Liver (tissue), 9 donors: ENCODE results near the gene BLACAT1. TPM values are rescaled to one million over a fixed set of nuclear protein-coding genes. Genes with fewer than 3 reads are reported as not detected.

Source experiments
- DNase-seq: peaks from one replicate; pipeline ENCODE4 v3.0.0-alpha.2; 2017; ENCODE audit warnings: low spot score
- H3K27ac ChIP-seq, 2 donors: one replicate each; pipeline ENCODE4 v1.7.0; 2013; ENCODE audit warnings: inconsistent platforms in 2 of 2, low read length in 2 of 2, control low read depth in 1 of 2, low read depth in 1 of 2, mild to moderate bottlenecking in 1 of 2
- H3K27me3 ChIP-seq, 4 donors: one replicate each; pipeline versions ENCODE4 v1.6.1 to v1.7.0; 2013; ENCODE audit warnings: low read length in 3 of 4, inconsistent platforms in 1 of 4, mild to moderate bottlenecking in 1 of 4, moderate library complexity in 1 of 4; ENCODE audit not compliant: control insufficient read depth in 4 of 4, insufficient read depth in 4 of 4
- H3K36me3 ChIP-seq, 4 donors: one replicate each; pipeline versions ENCODE4 v1.6.1 to v1.7.0; 2013; ENCODE audit warnings: low read length in 3 of 4, mild to moderate bottlenecking in 3 of 4, low read depth in 1 of 4, moderate library complexity in 1 of 4; ENCODE audit not compliant: control insufficient read depth in 4 of 4, insufficient read depth in 3 of 4
- H3K4me1 ChIP-seq, 4 donors: one replicate each; pipeline versions ENCODE4 v1.6.1 to v1.7.0; 2013; ENCODE audit warnings: low read length in 3 of 4, mild to moderate bottlenecking in 3 of 4, moderate library complexity in 1 of 4; ENCODE audit not compliant: control insufficient read depth in 4 of 4, insufficient read depth in 4 of 4
- H3K4me3 ChIP-seq, 3 donors: one replicate each; pipeline versions ENCODE4 v1.6.1 to v1.7.0; 2013; ENCODE audit warnings: low read length in 3 of 3, control low read depth in 1 of 3, low read depth in 1 of 3, mild to moderate bottlenecking in 1 of 3
- H3K9ac ChIP-seq, 2 donors: one replicate each; pipeline ENCODE4 v1.7.0; 2013; ENCODE audit warnings: low read length in 2 of 2, mild to moderate bottlenecking in 2 of 2, moderate library complexity in 2 of 2, control low read depth in 1 of 2, low read depth in 1 of 2
- H3K9me3 ChIP-seq, 4 donors: one replicate each; pipeline versions ENCODE4 v1.6.1 to v1.7.0; 2013; ENCODE audit warnings: low read length in 3 of 4; ENCODE audit not compliant: control insufficient read depth in 4 of 4
- EGR1 ChIP-seq, 2 donors: IDR thresholded peaks; 2 replicates each; pipeline ENCODE4 v1.6.1; 2016 to 2018; ENCODE audit warnings: antibody characterized with exemption in 2 of 2, low read depth in 2 of 2
- FOXA2 ChIP-seq: IDR thresholded peaks from 2 replicates; pipeline ENCODE4 v1.6.1; 2016; ENCODE audit warnings: antibody characterized with exemption
- GABPA ChIP-seq, 2 donors: IDR thresholded peaks in 1 of 2; conservative IDR thresholded peaks in 1 of 2; 2 replicates each; pipeline ENCODE4 v1.6.1; 2016; ENCODE audit warnings: antibody characterized with exemption in 2 of 2, mild to moderate bottlenecking in 1 of 2, moderate library complexity in 1 of 2
- HNF4A ChIP-seq, 2 donors: conservative IDR thresholded peaks; 2 replicates each; pipeline ENCODE4 v1.6.1; 2016; ENCODE audit warnings: antibody characterized with exemption in 2 of 2, mild to moderate bottlenecking in 2 of 2
- HNF4G ChIP-seq: IDR thresholded peaks from 2 replicates; pipeline ENCODE4 v1.6.1; 2016; ENCODE audit warnings: antibody characterized with exemption
- JUND ChIP-seq, 2 donors: IDR thresholded peaks; 2 replicates each; pipeline ENCODE4 v1.6.1; 2016; ENCODE audit warnings: antibody characterized with exemption in 2 of 2
- MAX ChIP-seq: IDR thresholded peaks from 2 replicates; pipeline ENCODE4 v1.6.1; 2016; ENCODE audit warnings: antibody characterized with exemption
- NR2F2 ChIP-seq: IDR thresholded peaks from 2 replicates; pipeline ENCODE4 v1.6.1; 2016; ENCODE audit warnings: antibody characterized with exemption
- RXRA ChIP-seq, 2 donors: IDR thresholded peaks; 2 replicates each; pipeline ENCODE4 v1.6.1; 2017 to 2018; ENCODE audit warnings: antibody characterized with exemption in 2 of 2, mild to moderate bottlenecking in 1 of 2
- YY1 ChIP-seq: IDR thresholded peaks from 2 replicates; pipeline ENCODE4 v1.6.1; 2016; ENCODE audit warnings: antibody characterized with exemption, mild to moderate bottlenecking
- WGBS: extraction: QIAGEN DNeasy Blood & Tissue Kit; methylation state at CpG from one replicate; pipeline ENCODE4 v1.1.7; 2013; 5-methylcytosine and 5-hydroxymethylcytosine counted together
- polyA plus RNA-seq, 2 donors: library from polyadenylated mRNA; stranded (reverse) in 1 of 2; unstranded in 1 of 2; fragments of 200-250 nt in 1 of 2; fragments of >200 nt in 1 of 2; fragmentation: Nextera tagmentation in 1 of 2; extraction: Ambion mirVana in 1 of 2; gene quantifications; one replicate each; pipeline versions ENCODE4 v1.2.1 to v1.2.3, GENCODE V29; 2013 to 2015
- total RNA-seq, 2 donors: library from RNA; depleted of rRNA; stranded (reverse); fragments of >200 nt; gene quantifications; one replicate each; pipeline ENCODE4 v1.2.3, GENCODE V29; 2014
- TF ChIP-seq, protein P1 (sequence below): IDR thresholded peaks from 2 replicates; pipeline ENCODE4 v1.6.1; 2016; ENCODE audit warnings: antibody characterized with exemption, mild to moderate bottlenecking
- TF ChIP-seq, protein P2 (sequence below): fragments of 150-350 bp; IDR thresholded peaks from 2 replicates; pipeline ENCODE4 v1.5.1; 2017; ENCODE audit warnings: improper control_type of control experiment, low read depth, low read length; ENCODE audit not compliant: missing input control
- donor health status: healthy.
- donor health status: healthy.
- donor health status: healthy.
- donor health status: healthy.
- donor health status: healthy.

The BLACAT1 gene
- total and polyA plus RNA-seq, 4 donors = not detected

GRCh38 chr1:205452933-205453332 is 2.9 kb downstream of the BLACAT1 start:
- TF ChIP-seq FOXA2 (no peak), YY1 (no peak), MAX (no peak), GABPA (IDR thresholded peaks at IDR 0.05 in 1 of 2, conservative IDR thresholded peaks at IDR 0.05 in 1 of 2) (no peak)
- TF ChIP-seq, protein P1, sequence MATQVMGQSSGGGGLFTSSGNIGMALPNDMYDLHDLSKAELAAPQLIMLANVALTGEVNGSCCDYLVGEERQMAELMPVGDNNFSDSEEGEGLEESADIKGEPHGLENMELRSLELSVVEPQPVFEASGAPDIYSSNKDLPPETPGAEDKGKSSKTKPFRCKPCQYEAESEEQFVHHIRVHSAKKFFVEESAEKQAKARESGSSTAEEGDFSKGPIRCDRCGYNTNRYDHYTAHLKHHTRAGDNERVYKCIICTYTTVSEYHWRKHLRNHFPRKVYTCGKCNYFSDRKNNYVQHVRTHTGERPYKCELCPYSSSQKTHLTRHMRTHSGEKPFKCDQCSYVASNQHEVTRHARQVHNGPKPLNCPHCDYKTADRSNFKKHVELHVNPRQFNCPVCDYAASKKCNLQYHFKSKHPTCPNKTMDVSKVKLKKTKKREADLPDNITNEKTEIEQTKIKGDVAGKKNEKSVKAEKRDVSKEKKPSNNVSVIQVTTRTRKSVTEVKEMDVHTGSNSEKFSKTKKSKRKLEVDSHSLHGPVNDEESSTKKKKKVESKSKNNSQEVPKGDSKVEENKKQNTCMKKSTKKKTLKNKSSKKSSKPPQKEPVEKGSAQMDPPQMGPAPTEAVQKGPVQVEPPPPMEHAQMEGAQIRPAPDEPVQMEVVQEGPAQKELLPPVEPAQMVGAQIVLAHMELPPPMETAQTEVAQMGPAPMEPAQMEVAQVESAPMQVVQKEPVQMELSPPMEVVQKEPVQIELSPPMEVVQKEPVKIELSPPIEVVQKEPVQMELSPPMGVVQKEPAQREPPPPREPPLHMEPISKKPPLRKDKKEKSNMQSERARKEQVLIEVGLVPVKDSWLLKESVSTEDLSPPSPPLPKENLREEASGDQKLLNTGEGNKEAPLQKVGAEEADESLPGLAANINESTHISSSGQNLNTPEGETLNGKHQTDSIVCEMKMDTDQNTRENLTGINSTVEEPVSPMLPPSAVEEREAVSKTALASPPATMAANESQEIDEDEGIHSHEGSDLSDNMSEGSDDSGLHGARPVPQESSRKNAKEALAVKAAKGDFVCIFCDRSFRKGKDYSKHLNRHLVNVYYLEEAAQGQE = no peak
- TF ChIP-seq, protein P2, sequence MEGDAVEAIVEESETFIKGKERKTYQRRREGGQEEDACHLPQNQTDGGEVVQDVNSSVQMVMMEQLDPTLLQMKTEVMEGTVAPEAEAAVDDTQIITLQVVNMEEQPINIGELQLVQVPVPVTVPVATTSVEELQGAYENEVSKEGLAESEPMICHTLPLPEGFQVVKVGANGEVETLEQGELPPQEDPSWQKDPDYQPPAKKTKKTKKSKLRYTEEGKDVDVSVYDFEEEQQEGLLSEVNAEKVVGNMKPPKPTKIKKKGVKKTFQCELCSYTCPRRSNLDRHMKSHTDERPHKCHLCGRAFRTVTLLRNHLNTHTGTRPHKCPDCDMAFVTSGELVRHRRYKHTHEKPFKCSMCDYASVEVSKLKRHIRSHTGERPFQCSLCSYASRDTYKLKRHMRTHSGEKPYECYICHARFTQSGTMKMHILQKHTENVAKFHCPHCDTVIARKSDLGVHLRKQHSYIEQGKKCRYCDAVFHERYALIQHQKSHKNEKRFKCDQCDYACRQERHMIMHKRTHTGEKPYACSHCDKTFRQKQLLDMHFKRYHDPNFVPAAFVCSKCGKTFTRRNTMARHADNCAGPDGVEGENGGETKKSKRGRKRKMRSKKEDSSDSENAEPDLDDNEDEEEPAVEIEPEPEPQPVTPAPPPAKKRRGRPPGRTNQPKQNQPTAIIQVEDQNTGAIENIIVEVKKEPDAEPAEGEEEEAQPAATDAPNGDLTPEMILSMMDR = no peak
- Histone ChIP-seq H3K36me3 (no peaks in the 10 kb centered on the region), H3K4me1 (peaks cover 0 to 14% (median 9%) of the 10 kb centered on the region in 4 donors), H3K27ac (no peak overlapping the region), H3K9me3 (no peaks in the 10 kb centered on the region), H3K4me3 (no peak overlapping the region), H3K27me3 (peaks cover 7 to 16% (median 11%) of the 10 kb centered on the region in 4 donors), H3K9ac (no peak overlapping the region)
- 62% methylated on average over 5 of the region's 5 CpGs for WGBS
- DNase-seq = no peak

DNA sequence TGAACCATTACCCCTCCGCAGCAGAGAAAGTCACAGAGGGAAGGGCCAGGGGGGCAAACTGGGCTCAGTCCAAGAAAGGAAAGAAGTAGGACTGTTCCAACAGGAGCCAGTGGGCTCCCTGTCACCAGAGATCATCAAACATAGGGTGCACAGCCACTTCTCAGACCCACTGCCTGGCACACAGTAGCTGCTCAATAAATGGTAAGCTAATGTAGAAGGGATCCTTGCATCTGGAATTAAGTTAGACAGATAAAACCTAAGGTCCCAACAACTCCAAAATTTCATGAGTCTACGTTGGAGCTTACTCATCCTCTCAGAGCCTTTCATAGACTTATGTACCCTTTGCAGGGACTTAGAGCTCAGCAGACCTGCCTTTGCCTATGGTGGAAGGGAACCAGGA is 3.5 kb downstream of the BLACAT1 start:
- WGBS = 52% methylated on average over 2 of the region's 2 CpGs
- Histone ChIP-seq H3K36me3 (no peaks in the 10 kb centered on the region), H3K4me3 (no peak overlapping the region), H3K9me3 (no peaks in the 10 kb centered on the region), H3K27me3 (peaks cover 7 to 15% (median 10%) of the 10 kb centered on the region in 4 donors), H3K9ac (no peak overlapping the region), H3K4me1 (peaks cover 0 to 14% (median 9%) of the 10 kb centered on the region in 4 donors), H3K27ac (no peak overlapping the region)
- TF ChIP-seq HNF4A (conservative IDR thresholded peaks at IDR 0.05) (no peak), HNF4G (no peak), FOXA2 (no peak), NR2F2 (no peak), RXRA (IDR thresholded peaks at IDR 0.05) (no peak), JUND (IDR thresholded peaks at IDR 0.05) (no peak), YY1 (no peak), EGR1 (IDR thresholded peaks at IDR 0.05; ENCODE audit: low read depth in 2 of 2) (no peak)
- TF ChIP-seq, protein P1 = no peak
- no peak for DNase-seq
